HG03521 (cell line): Measurements from ENCODE around the gene GALNT17.
"Not testable (repeated sequence)": the region's sequence is repeated elsewhere in the genome, so short reads cannot be mapped to it uniquely, and the experiment has no call there.

ENCODE experiments used
- ATAC-seq: cut with Tn5 transposase; IDR thresholded peaks from one replicate; pipeline ENCODE4 v1.9.1; 2021; ENCODE audit warnings: mild to moderate bottlenecking, moderate library complexity; ENCODE audit not compliant: unreplicated experiment

The GALNT17 gene

GRCh38 chr7:71604818-71605414, 473.0 kb downstream of the GALNT17 start:
- ATAC-seq = no peak

- ATAC-seq = no peak
Observed at GRCh38 chr7:71611986-71612385, 480.0 kb downstream of the GALNT17 start.

GRCh38 chr7:71612911-71613310, 481.0 kb downstream of the GALNT17 start:
- no peak for ATAC-seq

- ATAC-seq = no peak
Observed at GRCh38 chr7:71613313-71613712, 481.4 kb downstream of the GALNT17 start.

- ATAC-seq = no peak
Observed at GRCh38 chr7:71615017-71615416, 483.1 kb downstream of the GALNT17 start.

- no peak for ATAC-seq
Observed at GRCh38 chr7:71616217-71616616, 484.3 kb downstream of the GALNT17 start.

- ATAC-seq = no peak
Observed at GRCh38 chr7:71618278-71618677, 486.3 kb downstream of the GALNT17 start.

GRCh38 chr7:71625545-71625944, 493.6 kb downstream of the GALNT17 start:
- no peak for ATAC-seq

- ATAC-seq = no peak
Observed at GRCh38 chr7:71626206-71626605, 494.3 kb downstream of the GALNT17 start.

GRCh38 chr7:71627651-71628050, 495.7 kb downstream of the GALNT17 start:
- no peak for ATAC-seq

- ATAC-seq = no peak
Observed at GRCh38 chr7:71630516-71630915, 498.6 kb downstream of the GALNT17 start.

GRCh38 chr7:71633551-71634008, 501.6 kb downstream of the GALNT17 start:
- no peak for ATAC-seq

- ATAC-seq = not testable (repeated sequence)
Observed at GRCh38 chr7:71635849-71636248, 503.9 kb downstream of the GALNT17 start.

- ATAC-seq = no peak
Observed at GRCh38 chr7:71636329-71636728, 504.4 kb downstream of the GALNT17 start.

- ATAC-seq = no peak
Observed at GRCh38 chr7:71637578-71637977, 505.6 kb downstream of the GALNT17 start.

GRCh38 chr7:71638108-71638507, 506.2 kb downstream of the GALNT17 start:
- ATAC-seq = no peak

GRCh38 chr7:71639382-71640085, 507.6 kb downstream of the GALNT17 start:
- no peak for ATAC-seq

- ATAC-seq = not testable (repeated sequence)
Observed at GRCh38 chr7:71643031-71643430, 511.1 kb downstream of the GALNT17 start.

GRCh38 chr7:71645836-71646235, 513.9 kb downstream of the GALNT17 start:
- ATAC-seq = no peak

GRCh38 chr7:71649812-71650211, 517.9 kb downstream of the GALNT17 start:
- ATAC-seq = no peak

GRCh38 chr7:71650653-71651337, 518.9 kb downstream of the GALNT17 start:
- no peak for ATAC-seq

- ATAC-seq = no peak
Observed at GRCh38 chr7:71652510-71652909, 520.6 kb downstream of the GALNT17 start.
